HG02588 (cell line): Measurements from ENCODE around the gene FANCE.
"Not testable (repeated sequence)": the region's sequence is repeated elsewhere in the genome, so short reads cannot be mapped to it uniquely, and the experiment has no call there.

Experiments
- ATAC-seq: cut with Tn5 transposase; IDR thresholded peaks from one replicate; pipeline ENCODE4 v1.9.1; 2021; ENCODE audit warnings: mild to moderate bottlenecking, moderate library complexity; ENCODE audit not compliant: unreplicated experiment

FANCE gene

DNA sequence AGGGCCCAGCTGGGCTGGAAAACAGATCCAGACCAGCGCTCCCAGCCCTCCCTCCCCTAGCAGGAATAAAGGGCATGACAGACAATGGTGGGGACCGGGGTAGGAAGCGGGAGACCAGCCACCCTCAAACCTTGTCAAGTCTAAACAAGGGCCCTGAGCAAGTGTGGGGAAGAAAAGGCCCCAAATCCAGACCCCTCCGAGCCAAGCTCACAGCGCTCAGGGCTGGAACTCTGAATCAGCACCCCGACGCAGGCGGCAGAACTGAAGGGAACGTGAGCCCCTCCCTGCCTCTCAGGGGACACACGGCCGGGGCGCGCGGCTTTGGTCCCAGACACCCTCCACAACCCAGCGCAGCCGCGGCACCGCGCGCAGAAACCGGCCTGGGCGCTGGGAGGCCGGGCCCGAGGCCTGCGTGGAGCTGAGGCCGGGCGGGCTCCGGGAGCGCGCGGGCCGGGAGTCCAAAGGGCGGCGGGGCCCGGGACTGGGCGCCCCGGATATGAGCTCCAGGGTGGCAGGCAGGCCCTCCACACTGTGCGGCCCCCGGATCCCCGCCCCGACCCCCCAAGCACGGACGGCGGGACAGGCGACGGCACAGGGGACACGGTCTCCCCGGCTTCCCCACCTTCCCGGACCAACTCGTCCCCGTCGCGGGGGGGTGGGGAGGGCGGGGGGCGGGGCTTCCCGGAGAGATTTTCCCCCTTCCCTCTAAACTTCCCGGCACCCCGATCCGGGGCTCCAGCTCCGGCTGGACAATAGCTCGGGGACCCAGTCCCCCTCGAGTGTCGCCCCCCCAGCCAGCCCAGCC, 44.1 kb downstream of the FANCE start:
- no peak for ATAC-seq

- ATAC-seq: peak; percentile 47
These were observed 44.9 kb downstream of the FANCE start, which contains the start of gene TEAD3 for GRCh38 chr6:35496841-35497570. Gene TEAD3, minus strand, starts transcription at chr6:35497079.

DNA sequence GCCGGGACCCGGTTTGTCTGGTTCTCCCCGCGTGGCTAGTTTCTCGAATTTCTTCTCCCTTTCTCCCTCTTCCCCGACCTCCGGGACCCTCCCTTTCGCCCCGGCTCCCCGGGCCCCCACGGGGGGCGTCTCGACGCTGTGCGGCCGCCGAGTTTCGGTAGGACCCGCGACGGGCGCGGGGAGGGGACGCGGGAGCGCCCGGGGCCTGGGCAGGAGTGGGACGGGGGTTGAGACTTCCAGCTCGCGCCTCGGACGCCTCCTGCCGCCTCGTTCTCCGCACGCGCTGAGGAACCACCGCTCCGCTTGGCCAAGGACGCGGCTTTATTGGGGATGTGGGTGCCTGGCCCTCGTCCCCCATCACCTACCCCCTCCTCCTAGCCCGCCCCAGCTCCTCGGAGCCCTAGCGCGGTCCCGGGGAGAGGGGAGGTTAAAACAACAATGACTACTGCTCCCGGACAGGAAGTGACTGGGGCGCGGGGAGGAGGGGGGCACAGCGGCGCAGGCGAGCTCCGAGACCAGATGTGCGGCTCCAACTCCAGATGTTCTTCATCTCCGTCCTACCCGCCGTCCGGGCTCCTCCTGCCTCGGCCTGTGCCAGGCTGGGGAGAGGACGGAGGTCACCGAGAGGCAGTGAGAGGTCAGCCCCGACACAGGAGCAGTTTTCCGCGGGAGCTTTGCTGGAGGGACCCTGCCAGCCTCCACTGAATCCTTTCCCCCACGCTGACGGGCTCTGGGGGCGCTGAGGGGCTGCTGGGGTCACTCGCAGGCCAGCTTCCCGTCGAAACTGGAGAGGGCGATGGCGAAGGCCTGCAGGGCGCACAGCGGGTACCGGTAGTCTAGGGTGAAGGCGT, 45.7 kb downstream of the FANCE start:
- ATAC-seq: no peak

DNA sequence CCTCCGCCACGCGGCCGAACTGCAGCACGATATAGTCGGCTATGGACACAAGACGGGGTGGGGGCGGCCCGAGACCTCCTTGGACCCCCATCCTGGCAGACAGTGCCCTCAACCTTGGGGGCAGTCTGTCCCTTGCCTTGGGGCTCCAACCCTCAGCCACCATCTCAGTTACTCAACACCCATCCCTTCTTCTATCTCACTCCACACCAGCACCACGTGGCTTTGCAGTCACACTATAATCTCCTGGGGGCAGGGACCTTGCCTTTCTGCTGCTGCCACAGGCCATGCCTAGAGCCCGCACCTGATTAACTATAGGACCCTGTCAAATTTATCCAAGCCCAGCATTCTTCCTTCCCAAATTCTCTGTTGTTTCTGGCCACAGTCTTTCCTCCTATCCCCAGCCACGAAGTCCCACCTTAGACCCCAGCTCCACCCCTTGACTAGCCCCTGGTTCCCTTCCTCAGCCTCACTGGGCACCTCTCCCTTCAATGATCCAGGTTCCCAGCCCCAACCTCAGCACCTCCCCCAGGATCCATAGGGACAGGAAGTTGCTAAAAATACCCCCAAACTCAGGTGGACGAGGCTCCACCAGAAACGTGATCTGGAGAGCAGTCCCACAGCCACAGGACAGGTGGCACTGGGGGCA, 46.4 kb downstream of the FANCE start:
- no peak for ATAC-seq

GRCh38 chr6:35499372-35499771, 47.2 kb downstream of the FANCE start:
- no peak for ATAC-seq

DNA sequence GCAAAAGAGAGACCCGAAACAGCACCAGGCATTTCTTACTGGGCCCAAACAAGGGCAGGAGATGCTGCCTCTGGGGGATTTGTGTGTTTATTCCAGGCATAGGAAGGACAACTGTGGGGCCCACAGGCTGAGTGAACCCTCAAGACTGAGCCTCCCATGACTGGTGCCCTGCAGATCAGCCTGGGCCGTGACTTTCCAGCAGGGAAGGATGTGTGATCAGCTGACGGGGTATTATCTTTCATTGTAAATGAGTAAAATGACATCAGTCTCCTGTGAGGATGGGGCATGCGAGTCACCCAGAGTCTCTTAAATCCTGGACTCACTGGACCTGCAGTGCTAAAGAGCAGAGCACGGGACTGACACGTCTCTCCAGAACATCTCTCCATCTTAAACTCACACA, 48.6 kb downstream of the FANCE start:
- no peak for ATAC-seq

GRCh38 chr6:35501784-35502183, 49.6 kb downstream of the FANCE start:
- no peak for ATAC-seq

DNA sequence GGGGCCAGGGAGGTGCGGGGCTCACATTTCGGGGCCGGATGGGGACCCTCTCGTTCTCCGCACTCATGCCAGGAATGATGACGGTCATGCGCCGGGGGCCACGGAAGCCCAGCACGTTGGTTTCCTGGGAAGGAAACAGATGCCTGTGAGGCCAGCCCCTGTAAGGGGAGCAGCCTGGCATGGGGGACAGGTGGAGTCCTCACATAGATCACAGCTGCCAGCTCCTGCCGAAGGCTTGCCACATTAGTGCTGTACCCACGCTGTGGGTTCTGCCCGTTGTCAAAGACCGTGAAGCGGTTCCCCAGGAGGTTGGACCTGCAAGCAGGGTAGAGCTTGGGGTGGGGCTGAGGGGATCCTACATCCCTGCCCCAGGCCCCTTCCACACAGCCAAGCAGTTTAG, 51.4 kb downstream of the FANCE start:
- no peak for ATAC-seq

GRCh38 chr6:35505999-35506412, 53.9 kb downstream of the FANCE start:
- ATAC-seq: no peak

DNA sequence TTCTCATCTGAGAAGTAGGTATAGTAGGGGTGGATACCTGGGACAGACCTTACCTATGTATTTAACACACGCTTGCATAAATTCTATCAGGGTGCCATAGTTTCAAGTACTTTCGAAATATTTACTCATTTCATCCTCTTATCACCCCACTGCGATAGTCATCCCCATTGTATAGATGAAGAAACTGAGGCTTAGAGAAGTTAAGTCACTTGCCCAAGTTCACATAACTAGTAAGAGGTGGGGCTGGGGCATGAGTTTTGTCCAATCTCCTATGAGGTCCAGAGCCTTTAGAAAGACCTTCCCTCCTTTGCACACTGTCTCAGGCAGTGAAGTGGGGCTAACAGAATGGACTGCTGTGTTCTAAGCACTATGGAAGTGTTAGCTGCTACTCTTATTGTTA, 54.4 kb downstream of the FANCE start:
- no peak for ATAC-seq

DNA sequence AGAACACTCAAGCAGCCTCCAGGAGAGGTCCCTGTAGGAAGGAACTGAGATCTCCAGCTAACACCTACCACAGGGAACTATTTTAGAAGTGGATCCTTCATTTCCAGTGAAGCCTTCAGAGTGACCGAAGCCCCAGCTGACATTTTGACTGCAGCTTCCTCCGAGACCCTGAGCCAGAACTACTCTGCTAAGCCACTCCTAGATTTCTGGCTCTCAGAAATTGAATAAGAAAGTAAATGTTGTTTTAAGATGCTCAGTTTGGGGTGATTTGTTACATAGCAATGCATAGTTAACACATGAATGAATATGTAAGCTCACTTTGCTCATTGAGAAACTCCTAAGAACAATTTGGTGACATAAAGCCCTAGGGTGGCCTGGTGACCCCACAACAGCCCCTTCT, 55.1 kb downstream of the FANCE start:
- ATAC-seq: no peak

DNA sequence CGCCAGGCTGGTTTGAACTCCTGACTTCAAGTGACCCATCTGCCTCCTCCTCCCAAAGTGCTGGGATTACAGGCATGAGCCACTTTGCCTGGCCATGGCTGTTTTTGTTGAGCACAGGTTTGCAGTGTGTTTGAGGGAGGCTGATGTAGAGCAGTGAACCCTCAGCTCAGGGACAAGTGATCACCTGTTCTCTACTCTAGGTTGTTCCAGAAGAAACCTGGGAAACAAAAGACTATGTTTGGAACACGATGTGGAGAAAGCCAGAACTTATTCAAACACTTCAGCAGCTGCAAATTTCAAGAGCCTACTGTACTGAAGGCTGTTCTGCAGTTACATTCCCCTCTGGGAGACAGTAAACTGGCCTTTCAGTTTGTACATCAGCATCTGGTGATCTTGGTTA, 55.9 kb downstream of the FANCE start:
- ATAC-seq: no peak

GRCh38 chr6:35508542-35508941, 56.4 kb downstream of the FANCE start:
- no peak for ATAC-seq

DNA sequence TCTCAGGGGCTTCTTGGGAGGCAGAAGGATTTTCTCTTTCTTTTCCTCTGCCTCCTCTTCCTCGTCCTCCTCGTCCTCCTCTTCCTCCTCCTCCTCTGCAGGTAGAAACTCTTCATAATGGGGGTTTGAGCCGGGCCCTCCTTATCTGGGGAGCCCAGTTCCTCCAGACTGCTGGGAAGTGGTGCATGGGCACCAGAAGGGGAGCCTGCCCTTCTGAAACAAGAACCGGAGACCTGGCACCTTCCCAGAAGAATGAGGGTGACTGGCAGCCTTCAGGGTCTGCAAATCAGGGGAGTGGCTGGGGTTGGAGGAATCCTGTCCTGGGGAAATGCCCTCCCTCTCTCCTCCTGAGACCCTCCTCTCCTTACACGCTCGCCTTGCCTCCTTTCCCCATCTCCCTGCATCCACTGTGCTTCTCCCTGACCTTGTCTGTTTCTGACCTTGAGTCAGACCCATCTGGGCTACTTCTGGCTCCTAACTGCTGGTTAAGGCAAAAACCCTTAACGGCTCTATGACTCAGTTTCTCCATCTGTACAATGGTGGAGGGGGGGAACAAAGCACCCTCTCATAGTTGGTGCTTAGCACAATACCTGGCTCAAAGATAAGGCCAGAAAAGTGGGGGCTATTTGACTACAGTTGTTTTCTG, 58.9 kb downstream of the FANCE start:
- ATAC-seq: no peak

- ATAC-seq: no peak
These were observed 59.4 kb downstream of the FANCE start for GRCh38 chr6:35511562-35511941.

- no peak for ATAC-seq
These were observed 59.9 kb downstream of the FANCE start for GRCh38 chr6:35512006-35512405.

GRCh38 chr6:35512740-35513139, 60.6 kb downstream of the FANCE start, which contains the start of gene TULP1:
Gene TULP1, minus strand, starts transcription at chr6:35512896. Its CDS starts 38 bp downstream, at chr6:35512858.
- ATAC-seq: no peak

DNA sequence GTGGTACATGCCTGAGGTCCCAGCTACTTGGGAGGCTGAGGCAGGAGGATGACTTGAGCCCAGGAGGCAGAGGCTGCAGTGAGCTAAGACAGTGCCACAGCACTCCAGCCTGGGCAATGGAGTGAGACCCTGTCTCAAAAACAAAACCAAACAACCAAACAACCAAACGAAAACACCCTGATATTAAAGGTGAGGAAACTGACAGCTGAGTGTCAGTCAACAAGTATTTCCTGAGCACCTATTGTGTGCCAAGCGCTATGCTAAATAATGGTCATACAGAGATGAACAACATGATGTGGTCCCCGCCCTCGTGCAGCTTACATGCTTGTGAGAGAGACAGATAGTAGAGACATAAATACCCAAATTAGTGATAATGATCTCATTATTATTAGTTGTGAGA, 62.4 kb downstream of the FANCE start:
- ATAC-seq: no peak

- ATAC-seq: not testable (repeated sequence)
These were observed 63.8 kb downstream of the FANCE start for GRCh38 chr6:35515939-35516338.
